GM13977 (cell line): ENCODE results near the gene PTPRG.

Source experiments
- DNase-seq: peaks from one replicate; pipeline ENCODE4 v3.0.0; 2012; ENCODE audit warnings: low spot score
- CTCF ChIP-seq: IDR thresholded peaks from 2 replicates; pipeline ENCODE4 v1.5.1; 2012; ENCODE audit warnings: mild to moderate bottlenecking, control low read depth; ENCODE audit not compliant: insufficient read depth; ENCODE audit errors: extremely low read depth, missing control alignments
- in situ Hi-C: fragments of 300-500 bp; cut with MboI; formaldehyde crosslinking; loops from one replicate; pipeline ENCODE4 v1.12.0; 2022; ENCODE audit warnings: low sequenced_read_pairs, low pct_unique_long_range_greater_than_20kb, mixed read lengths, inconsistent platforms; ENCODE audit not compliant: unreplicated experiment

PTPRG gene

GRCh38 chr3:61649381-61650170 lies 88.2 kb downstream of the PTPRG start:
- TF ChIP-seq CTCF = no peak
- in situ Hi-C loops = no loop called here
- DNase-seq = no peak

- in situ Hi-C loops = no loop called here
- no peak for TF ChIP-seq CTCF
- no peak for DNase-seq
Measured at GRCh38 chr3:61650276-61650675, 88.9 kb downstream of the PTPRG start.

GRCh38 chr3:61650719-61651410 lies 89.5 kb downstream of the PTPRG start:
- no peak for DNase-seq
- TF ChIP-seq CTCF = no peak

GRCh38 chr3:61657689-61658088 lies 96.3 kb downstream of the PTPRG start:
- DNase-seq = no peak
- in situ Hi-C loops = no loop called here
- no peak for TF ChIP-seq CTCF

More at GRCh38 chr3:61650719-61651410, 89.5 kb downstream of the PTPRG start:
- in situ Hi-C loops = no loop called here

GRCh38 chr3:61662861-61663260 lies 101.5 kb downstream of the PTPRG start:
- no peak for TF ChIP-seq CTCF
- in situ Hi-C loops = no loop called here
- DNase-seq = no peak

GRCh38 chr3:61663356-61664104 lies 102.2 kb downstream of the PTPRG start:
- in situ Hi-C loops = no loop called here
- no peak for DNase-seq
- TF ChIP-seq CTCF = no peak
